ENCODE results near the gene TMEM184C. TPM values are rescaled to one million over a fixed set of nuclear protein-coding genes. Genes with fewer than 3 reads are reported as not detected.
A peak's percentile ranks its signal among the peaks of the same experiment; 100 is the strongest.

Gene TMEM184C
- total and polyA plus RNA-seq, 5 donors from 2014 or later: 21.4 to 28.2 (median 25.6) TPM

DNA sequence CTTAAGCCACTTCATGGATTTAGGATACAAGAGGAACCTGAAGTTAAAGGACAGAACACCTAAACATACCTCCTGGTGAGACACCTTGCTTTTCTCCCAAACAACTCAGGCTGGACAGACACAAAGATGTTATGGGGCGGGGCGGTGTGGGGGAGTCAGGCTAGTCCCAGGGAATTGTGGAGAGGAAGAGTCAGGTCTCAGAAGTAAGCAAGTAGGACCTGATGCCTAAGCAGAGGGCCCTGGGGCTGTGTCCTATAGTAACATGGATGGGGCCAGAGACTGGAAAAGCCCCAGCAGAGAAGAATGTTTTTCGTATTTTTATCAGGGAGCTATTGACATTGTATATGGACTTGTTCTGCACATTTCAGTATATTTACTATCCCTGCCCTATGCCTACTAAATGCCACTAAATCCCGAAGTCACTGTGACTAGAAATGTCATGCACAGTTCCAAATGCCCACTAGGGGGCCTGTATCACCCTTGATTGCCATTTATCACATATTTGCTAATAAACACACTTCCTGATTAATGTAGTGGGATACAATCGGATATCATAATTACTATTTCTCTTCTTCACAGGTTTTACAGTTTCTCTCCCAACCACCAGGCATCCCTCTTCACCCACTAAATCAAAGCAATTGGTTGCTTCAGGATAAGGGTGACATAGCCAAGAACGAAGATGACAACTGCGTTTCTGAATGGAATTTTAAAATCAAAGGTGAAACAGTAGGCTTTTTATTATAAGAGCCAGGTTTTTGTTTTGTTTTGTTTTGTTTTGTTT, 90.9 kb downstream of the TMEM184C start:
- DNase-seq (peak; percentile 35 to 59 (median 56)), ATAC-seq (ENCODE audit: low read depth in 2 of 2) (peak; percentile 52 to 53)
- H3K4me3 Mint-ChIP-seq: no peak overlapping the region
- no peaks in the 10 kb centered on the region for H3K9me3 ChIP-seq (ENCODE audit: control insufficient read depth in 2 of 2, low read length in 2 of 2)
- H3K27me3 Mint-ChIP-seq: peaks cover 8% of the 10 kb centered on the region
- H3K9me3 Mint-ChIP-seq: no peaks in the 10 kb centered on the region
- H3K27ac ChIP-seq (ENCODE audit: insufficient read depth, low read length, poor library complexity, severe bottlenecking): no peak overlapping the region
- no peaks in the 10 kb centered on the region for H3K36me3 Mint-ChIP-seq
- no peaks in the 10 kb centered on the region for H3K4me1 ChIP-seq (ENCODE audit: control insufficient read depth, insufficient read depth, low read length, poor library complexity, severe bottlenecking)
- no peaks in the 10 kb centered on the region for H3K36me3 ChIP-seq (ENCODE audit: control insufficient read depth, insufficient read depth, low read length)
- H3K4me3 ChIP-seq (ENCODE audit: low read depth, low read length): no peak overlapping the region
- H3K4me1 Mint-ChIP-seq: peaks cover 0 to 4% (median 2%) of the 10 kb centered on the region in 4 donors
- no peak overlapping the region for H3K27ac Mint-ChIP-seq
- H3K27me3 ChIP-seq (ENCODE audit: control insufficient read depth, insufficient read depth, low read length): no peaks in the 10 kb centered on the region

DNA sequence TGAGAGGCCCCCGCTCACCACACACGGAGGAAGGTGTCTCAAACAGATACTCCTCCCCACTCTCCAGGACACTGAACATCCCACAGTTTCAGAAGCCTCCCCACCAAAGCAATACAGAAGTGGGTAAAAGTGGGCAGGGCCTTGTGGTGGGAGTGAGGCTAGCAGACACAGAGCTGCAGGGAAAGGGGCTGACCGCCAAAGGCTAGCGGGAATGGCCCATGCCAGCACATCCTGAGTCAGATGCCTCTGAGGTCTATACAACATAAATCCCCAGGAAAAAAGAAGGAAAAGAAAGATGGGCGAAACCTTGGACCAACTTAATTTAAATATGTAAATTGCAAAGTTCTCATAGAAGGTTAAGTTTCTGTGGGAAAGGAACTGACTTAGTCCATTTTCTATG, 92.8 kb downstream of the TMEM184C start:
- Mint-ChIP-seq H3K27me3 (peaks cover 5% of the 10 kb centered on the region), H3K27ac (no peak overlapping the region), H3K36me3 (no peaks in the 10 kb centered on the region), H3K4me3 (no peak overlapping the region), H3K4me1 (peaks cover 0 to 4% (median 2%) of the 10 kb centered on the region in 4 donors), H3K9me3 (no peaks in the 10 kb centered on the region)
- Histone ChIP-seq H3K27ac (ENCODE audit: insufficient read depth, low read length, poor library complexity, severe bottlenecking) (no peak overlapping the region), H3K4me1 (ENCODE audit: control insufficient read depth, insufficient read depth, low read length, poor library complexity, severe bottlenecking) (no peaks in the 10 kb centered on the region), H3K4me3 (ENCODE audit: low read depth, low read length) (no peak overlapping the region), H3K36me3 (ENCODE audit: control insufficient read depth, insufficient read depth, low read length) (no peaks in the 10 kb centered on the region), H3K9me3 (ENCODE audit: control insufficient read depth in 2 of 2, low read length in 2 of 2) (no peaks in the 10 kb centered on the region), H3K27me3 (ENCODE audit: control insufficient read depth, insufficient read depth, low read length) (no peaks in the 10 kb centered on the region)
- ATAC-seq (ENCODE audit: low read depth in 2 of 2): no peak
- DNase-seq: no peak

DNA sequence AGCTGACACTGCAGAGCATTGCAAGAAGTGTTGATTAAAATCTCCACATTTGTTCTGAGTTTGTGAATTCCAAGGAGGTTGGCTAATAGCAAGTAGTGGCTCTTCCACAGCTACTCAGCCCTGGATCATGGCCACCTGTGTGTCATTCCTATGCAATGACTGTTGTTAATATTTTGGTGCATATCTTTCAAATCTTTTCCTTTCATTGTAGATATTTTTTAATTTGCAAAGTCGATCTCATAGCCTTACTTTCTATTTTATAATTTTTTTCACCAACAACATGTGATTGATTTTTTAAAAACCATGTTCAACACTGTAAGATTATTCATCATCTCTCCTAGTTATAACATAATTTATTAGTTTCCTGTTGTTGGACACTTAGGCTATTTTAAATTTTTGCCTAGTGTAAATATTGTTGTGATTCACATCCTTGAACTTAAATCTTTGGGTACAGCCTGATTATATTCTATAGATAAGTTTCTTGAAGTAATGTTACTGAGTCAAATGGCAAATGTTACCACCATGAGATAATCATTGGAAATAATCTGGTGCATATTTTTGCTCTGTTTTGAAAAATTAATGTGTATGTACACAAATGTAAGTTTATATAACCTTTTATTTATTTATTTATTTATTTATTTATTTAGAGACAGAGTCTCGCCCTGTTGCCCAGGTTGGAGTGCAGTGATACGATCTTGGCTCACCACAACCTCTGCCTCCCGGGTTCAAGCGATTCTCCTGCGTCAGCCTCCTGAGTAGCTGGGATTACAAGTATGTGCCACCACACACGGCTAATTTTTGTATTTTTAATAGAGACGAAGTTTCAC, 97.6 kb downstream of the TMEM184C start:
- Mint-ChIP-seq H3K9me3 (peaks cover 0 to 1% (median 0%) of the 10 kb centered on the region in 7 donors), H3K4me1 (peaks cover 0 to 5% (median under 1%) of the 10 kb centered on the region in 4 donors), H3K36me3 (no peaks in the 10 kb centered on the region), H3K27ac (no peak overlapping the region), H3K27me3 (peaks cover 25% of the 10 kb centered on the region), H3K4me3 (no peak overlapping the region)
- no peaks in the 10 kb centered on the region for H3K4me1 ChIP-seq (ENCODE audit: control insufficient read depth, insufficient read depth, low read length, poor library complexity, severe bottlenecking)
- no peak for DNase-seq
- no peak for ATAC-seq (ENCODE audit: low read depth in 2 of 2)
- no peaks in the 10 kb centered on the region for H3K9me3 ChIP-seq (ENCODE audit: control insufficient read depth in 2 of 2, low read length in 2 of 2)
- H3K36me3 ChIP-seq (ENCODE audit: control insufficient read depth, insufficient read depth, low read length): no peaks in the 10 kb centered on the region
- no peak overlapping the region for H3K4me3 ChIP-seq (ENCODE audit: low read depth, low read length)
- H3K27me3 ChIP-seq (ENCODE audit: control insufficient read depth, insufficient read depth, low read length): no peaks in the 10 kb centered on the region
- no peak overlapping the region for H3K27ac ChIP-seq (ENCODE audit: insufficient read depth, low read length, poor library complexity, severe bottlenecking)

DNA sequence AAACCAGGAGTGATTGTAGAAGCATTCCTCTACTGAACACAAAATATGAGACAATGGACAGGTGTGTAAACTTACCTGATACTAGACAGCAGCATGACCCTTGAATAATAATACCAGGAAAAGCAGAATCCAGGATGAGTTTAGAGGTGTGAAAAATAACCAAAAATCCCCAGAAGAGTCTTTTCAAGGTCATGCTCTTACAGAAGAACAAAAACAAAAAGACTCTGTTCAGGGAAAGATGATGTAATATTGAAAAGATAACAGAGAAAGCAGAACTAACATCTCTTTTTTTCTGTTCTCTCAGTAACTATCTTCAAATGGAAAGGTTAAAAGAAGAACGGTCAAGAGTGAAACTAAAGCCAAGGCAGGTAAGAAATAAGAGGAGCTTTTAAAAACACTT, 100.7 kb downstream of the TMEM184C start:
- Mint-ChIP-seq H3K4me3 (no peak overlapping the region), H3K27ac (no peak overlapping the region), H3K4me1 (peaks cover 0 to 5% (median under 1%) of the 10 kb centered on the region in 4 donors), H3K36me3 (no peaks in the 10 kb centered on the region), H3K9me3 (peaks cover 0 to 1% (median 0%) of the 10 kb centered on the region in 7 donors), H3K27me3 (peaks cover 35% of the 10 kb centered on the region)
- Histone ChIP-seq H3K27ac (ENCODE audit: insufficient read depth, low read length, poor library complexity, severe bottlenecking) (no peak overlapping the region), H3K9me3 (ENCODE audit: control insufficient read depth in 2 of 2, low read length in 2 of 2) (no peaks in the 10 kb centered on the region), H3K27me3 (ENCODE audit: control insufficient read depth, insufficient read depth, low read length) (no peaks in the 10 kb centered on the region), H3K36me3 (ENCODE audit: control insufficient read depth, insufficient read depth, low read length) (no peaks in the 10 kb centered on the region), H3K4me1 (ENCODE audit: control insufficient read depth, insufficient read depth, low read length, poor library complexity, severe bottlenecking) (no peaks in the 10 kb centered on the region), H3K4me3 (ENCODE audit: low read depth, low read length) (no peak overlapping the region)
- DNase-seq (no peak), ATAC-seq (ENCODE audit: low read depth in 2 of 2) (no peak)

Other genes with a start within 250 kb of the TMEM184C start
- not detected for gene EDNRA, start 136.3 kb upstream of the TMEM184C start, total RNA-seq
- gene EDNRA, start 136.3 kb upstream of the TMEM184C start, polyA plus RNA-seq: not detected
- gene PRMT9, start 66.8 kb downstream of the TMEM184C start, total RNA-seq: 27.5 TPM
- gene PRMT9, start 66.8 kb downstream of the TMEM184C start, polyA plus RNA-seq: 1 to 10 TPM; 5.8 to 8.9 (median 6.5) TPM
- 14.1 TPM for gene ARHGAP10, start 114.7 kb downstream of the TMEM184C start, total RNA-seq
- gene ARHGAP10, start 114.7 kb downstream of the TMEM184C start, polyA plus RNA-seq: 1 to 10 TPM; 2.9 to 5.6 (median 4.4) TPM

Measured in CD4-positive, CD25-positive, alpha-beta regulatory T cell (primary cell).